ENCODE measurements around the gene ACP2. TPM values are rescaled to one million over a fixed set of nuclear protein-coding genes. Genes with fewer than 3 reads are reported as not detected.
A peak's percentile ranks its signal among the peaks of the same experiment; 100 is the strongest.

ACP2 gene
- total RNA-seq, 6 experiments from 2014 or later: 53.3 to 173 (median 64.1) TPM

GRCh38 chr11:47268448-47269001 is 19.9 kb upstream of the ACP2 start:
- Histone ChIP-seq H3K4me1 (peaks cover 0 to 17% (median 7%) of the 10 kb centered on the region in 4 donors), H3K27me3 (no peaks in the 10 kb centered on the region), H3K9me3 (no peaks in the 10 kb centered on the region), H3K27ac (peak overlapping the region; percentile 44 to 96 (median 93)), H3K4me3 (peak overlapping the region in 1 of 3 donors; percentile 66), H3K36me3 (peaks cover 0 to 31% (median 2%) of the 10 kb centered on the region in 4 donors)
- intact Hi-C loops (cut with DNase I): loop anchor here in 1 of 2 donors (10.0 kb wide), 1 partner anchor 86 kb away; the partner anchor contains the start of gene MYBPC3
- ATAC-seq (no peak), DNase-seq (no peak)
- TF ChIP-seq POLR2A (IDR thresholded peaks at IDR 0.05): no peak
- TF ChIP-seq CTCF (IDR thresholded peaks at IDR 0.05): no peak
- WGBS (ENCODE audit: insufficient coverage, low coverage, low lambda C conversion rate, missing lambda C conversion rate): 67% methylated on average over 9 of the region's 13 CpGs

- no peaks in the 10 kb centered on the region for H3K27me3 ChIP-seq
- H3K36me3 ChIP-seq: peaks cover 0 to 34% (median 2%) of the 10 kb centered on the region in 4 donors
- no peaks in the 10 kb centered on the region for H3K9me3 ChIP-seq
- no peak for ATAC-seq
- no peak for TF ChIP-seq CTCF (IDR thresholded peaks at IDR 0.05)
- TF ChIP-seq POLR2A (IDR thresholded peaks at IDR 0.05): no peak
- H3K4me3 ChIP-seq: no peak overlapping the region
- 50% methylated on average over 2 of the region's 6 CpGs for WGBS (ENCODE audit: insufficient coverage, low coverage, low lambda C conversion rate, missing lambda C conversion rate)
- no peak overlapping the region for H3K27ac ChIP-seq
- peaks cover 0 to 17% (median 7%) of the 10 kb centered on the region in 4 donors for H3K4me1 ChIP-seq
- intact Hi-C loops (cut with DNase I): loop anchor here in 1 of 2 donors (10.0 kb wide), 1 partner anchor 87 kb away; the partner anchor contains the start of gene MYBPC3
- DNase-seq: no peak
Measured at GRCh38 chr11:47267876-47268275, 19.3 kb upstream of the ACP2 start.

- peaks cover 0 to 46% (median 5%) of the 10 kb centered on the region in 4 donors for H3K36me3 ChIP-seq
- intact Hi-C loops (cut with DNase I): loop anchor here (5.0 to 10.0 kb wide), 3 partner anchors 82 to 92 kb away; partner anchors contain the start of gene MYBPC3 (in 1 of the 2)
Measured at GRCh38 chr11:47264521-47264920, 15.9 kb upstream of the ACP2 start.

GRCh38 chr11:47264119-47264518 is 15.5 kb upstream of the ACP2 start:
- WGBS (ENCODE audit: insufficient coverage, low coverage, low lambda C conversion rate, missing lambda C conversion rate): 85% methylated on average over 2 of the region's 6 CpGs
- Histone ChIP-seq H3K27ac (no peak overlapping the region), H3K4me3 (no peak overlapping the region), H3K36me3 (peaks cover 0 to 46% (median 5%) of the 10 kb centered on the region in 4 donors), H3K4me1 (peaks cover 0 to 17% (median 4%) of the 10 kb centered on the region in 4 donors), H3K9me3 (no peaks in the 10 kb centered on the region), H3K27me3 (no peaks in the 10 kb centered on the region)
- intact Hi-C loops (cut with DNase I): loop anchor here (5.0 to 10.0 kb wide), 3 partner anchors 82 to 92 kb away; partner anchors contain the start of gene MYBPC3 (in 1 of the 2)
- DNase-seq (no peak), ATAC-seq (no peak)
- TF ChIP-seq CTCF (IDR thresholded peaks at IDR 0.05) (no peak), POLR2A (IDR thresholded peaks at IDR 0.05) (no peak)

More at GRCh38 chr11:47264521-47264920, 15.9 kb upstream of the ACP2 start:
- no peak for DNase-seq
- no peaks in the 10 kb centered on the region for H3K27me3 ChIP-seq
- WGBS (ENCODE audit: insufficient coverage, low coverage, low lambda C conversion rate, missing lambda C conversion rate): 74% methylated on average over 4 of the region's 4 CpGs
- no peak for ATAC-seq
- no peaks in the 10 kb centered on the region for H3K9me3 ChIP-seq
- no peak overlapping the region for H3K27ac ChIP-seq
- H3K4me1 ChIP-seq: peaks cover 0 to 15% (median 2%) of the 10 kb centered on the region in 4 donors
- TF ChIP-seq POLR2A (IDR thresholded peaks at IDR 0.05): no peak
- no peak for TF ChIP-seq CTCF (IDR thresholded peaks at IDR 0.05)
- no peak overlapping the region for H3K4me3 ChIP-seq
